ENCODE data around the gene CCDC66. TPM values are rescaled to one million over a fixed set of nuclear protein-coding genes. Genes with fewer than 3 reads are reported as not detected.
A peak's percentile ranks its signal among the peaks of the same experiment; 100 is the strongest.

CCDC66 gene
- total RNA-seq, 5 donors from 2014 or later (not counting 1 experiment from before 2014, with no cell fraction given), result 57.8 to 75.2 (median 72.6) TPM

- no peak overlapping the region for H3K4me3 Mint-ChIP-seq
Measured at GRCh38 chr3:56624725-56625124, 67.8 kb downstream of the CCDC66 start.

GRCh38 chr3:56629047-56629446 lies 72.1 kb downstream of the CCDC66 start:
- DNase-seq (no peak), ATAC-seq (replicated peaks in 1 of 4) (no peak)
- 100% methylated on average over 1 of the region's 2 CpGs for WGBS (ENCODE audit: insufficient coverage)
- Histone ChIP-seq H3K36me3 (ENCODE audit: control insufficient read depth in 2 of 2, extremely low read depth in 1 of 2, insufficient read depth in 1 of 2, low read length in 1 of 2) (peaks cover 6 to 69% of the 10 kb centered on the region in 2 donors), H3K4me3 (ENCODE audit: control insufficient read depth in 1 of 2, extremely low read depth in 1 of 2, low read length in 1 of 2) (no peak overlapping the region), H3K9me3 (no peaks in the 10 kb centered on the region), H3K27ac (ENCODE audit: low read length) (no peak overlapping the region), H3K27me3 (replicated peaks in 1 of 2; ENCODE audit: control insufficient read depth in 2 of 2, extremely low read depth in 1 of 2, insufficient read depth in 2 of 2, low read length in 1 of 2) (no peaks in the 10 kb centered on the region), H3K4me1 (ENCODE audit: control insufficient read depth in 1 of 2, extremely low read depth in 1 of 2, insufficient read depth in 2 of 2, low read length in 2 of 2) (peaks cover 0 to 3% of the 10 kb centered on the region in 2 experiments)
- CTCF ChIA-PET, result no interaction called here
- H3K4me3 Mint-ChIP-seq, result no peak overlapping the region
- H3K27me3 Mint-ChIP-seq, result no peaks in the 10 kb centered on the region
- no peaks in the 10 kb centered on the region for H3K9me3 Mint-ChIP-seq
- POLR2A ChIA-PET, result interaction anchor here (0.5 to 0.7 kb wide), 4 partner anchors 12 to 219 kb away, joined by 3 to 9 read pairs (median 4); no protein-coding TSS in a partner anchor
- peak overlapping the region; percentile 28 to 75 for H3K27ac Mint-ChIP-seq
- H3K36me3 Mint-ChIP-seq, result peaks cover 40% of the 10 kb centered on the region
- H3K4me1 Mint-ChIP-seq, result peaks cover 8 to 15% (median 8%) of the 10 kb centered on the region in 3 donors

More at GRCh38 chr3:56624725-56625124, 67.8 kb downstream of the CCDC66 start:
- H3K36me3 ChIP-seq (ENCODE audit: control insufficient read depth in 2 of 2, extremely low read depth in 1 of 2, insufficient read depth in 1 of 2, low read length in 1 of 2), result peaks cover 6 to 82% of the 10 kb centered on the region in 2 donors
- DNase-seq, result no peak
- ATAC-seq (replicated peaks in 1 of 4), result no peak
- Mint-ChIP-seq H3K27ac (peak overlapping the region in 1 of 2 donors; percentile 50), H3K36me3 (peaks cover 58% of the 10 kb centered on the region), H3K9me3 (no peaks in the 10 kb centered on the region), H3K4me1 (peaks cover 5 to 15% (median 12%) of the 10 kb centered on the region in 3 donors), H3K27me3 (no peaks in the 10 kb centered on the region)
- H3K27me3 ChIP-seq (replicated peaks in 1 of 2; ENCODE audit: control insufficient read depth in 2 of 2, extremely low read depth in 1 of 2, insufficient read depth in 2 of 2, low read length in 1 of 2), result no peaks in the 10 kb centered on the region
- H3K4me1 ChIP-seq (ENCODE audit: control insufficient read depth in 1 of 2, extremely low read depth in 1 of 2, insufficient read depth in 2 of 2, low read length in 2 of 2), result peaks cover 0 to 3% of the 10 kb centered on the region in 2 experiments
- WGBS (ENCODE audit: insufficient coverage), result 100% methylated on average over 1 of the region's 3 CpGs
- H3K4me3 ChIP-seq (ENCODE audit: control insufficient read depth in 1 of 2, extremely low read depth in 1 of 2, low read length in 1 of 2), result no peak overlapping the region
- POLR2A ChIA-PET, result no interaction called here
- no peaks in the 10 kb centered on the region for H3K9me3 ChIP-seq
- no peak overlapping the region for H3K27ac ChIP-seq (ENCODE audit: low read length)
- CTCF ChIA-PET, result interaction anchor here (0.5 to 1.5 kb wide), 5 partner anchors 9 to 376 kb away, joined by 3 to 4 read pairs (median 3); no protein-coding TSS in a partner anchor

GRCh38 chr3:56629451-56629850 lies 72.5 kb downstream of the CCDC66 start:
- no peak for DNase-seq
- Histone ChIP-seq H3K36me3 (ENCODE audit: control insufficient read depth in 2 of 2, extremely low read depth in 1 of 2, insufficient read depth in 1 of 2, low read length in 1 of 2) (peaks cover 6 to 67% of the 10 kb centered on the region in 2 donors), H3K4me3 (ENCODE audit: control insufficient read depth in 1 of 2, extremely low read depth in 1 of 2, low read length in 1 of 2) (no peak overlapping the region), H3K27ac (ENCODE audit: low read length) (no peak overlapping the region), H3K9me3 (no peaks in the 10 kb centered on the region), H3K4me1 (ENCODE audit: control insufficient read depth in 1 of 2, extremely low read depth in 1 of 2, insufficient read depth in 2 of 2, low read length in 2 of 2) (peaks cover 0 to 3% of the 10 kb centered on the region in 2 experiments), H3K27me3 (replicated peaks in 1 of 2; ENCODE audit: control insufficient read depth in 2 of 2, extremely low read depth in 1 of 2, insufficient read depth in 2 of 2, low read length in 1 of 2) (no peaks in the 10 kb centered on the region)
- Mint-ChIP-seq H3K4me1 (peaks cover 8 to 13% (median 8%) of the 10 kb centered on the region in 3 donors), H3K36me3 (peaks cover 36% of the 10 kb centered on the region), H3K4me3 (no peak overlapping the region), H3K27ac (peak overlapping the region; percentile 28 to 75), H3K27me3 (no peaks in the 10 kb centered on the region), H3K9me3 (no peaks in the 10 kb centered on the region)
- ChIA-PET POLR2A (interaction anchor here (0.6 to 0.7 kb wide), 3 partner anchors 12 to 220 kb away, joined by 3 to 9 read pairs (median 5); no protein-coding TSS in a partner anchor), CTCF (no interaction called here)
- no peak for ATAC-seq (replicated peaks in 1 of 4)

GRCh38 chr3:56630966-56631365 lies 74.0 kb downstream of the CCDC66 start:
- H3K36me3 Mint-ChIP-seq, result peaks cover 35% of the 10 kb centered on the region

GRCh38 chr3:56633181-56633580 lies 76.2 kb downstream of the CCDC66 start:
- H3K36me3 Mint-ChIP-seq, result peaks cover 31% of the 10 kb centered on the region
- Histone ChIP-seq H3K4me3 (ENCODE audit: control insufficient read depth in 1 of 2, extremely low read depth in 1 of 2, low read length in 1 of 2) (no peak overlapping the region), H3K4me1 (ENCODE audit: control insufficient read depth in 1 of 2, extremely low read depth in 1 of 2, insufficient read depth in 2 of 2, low read length in 2 of 2) (peaks cover 0 to 3% of the 10 kb centered on the region in 2 experiments), H3K9me3 (no peaks in the 10 kb centered on the region), H3K27me3 (replicated peaks in 1 of 2; ENCODE audit: control insufficient read depth in 2 of 2, extremely low read depth in 1 of 2, insufficient read depth in 2 of 2, low read length in 1 of 2) (no peaks in the 10 kb centered on the region), H3K36me3 (ENCODE audit: control insufficient read depth in 2 of 2, extremely low read depth in 1 of 2, insufficient read depth in 1 of 2, low read length in 1 of 2) (peaks cover 6 to 54% of the 10 kb centered on the region in 2 donors), H3K27ac (ENCODE audit: low read length) (no peak overlapping the region)
- no peaks in the 10 kb centered on the region for H3K9me3 Mint-ChIP-seq
- ChIA-PET CTCF (interaction anchor here in 1 of 2 donors (1.0 to 1.1 kb wide), 2 partner anchors 8 to 35 kb away, joined by 3 read pairs; no protein-coding TSS in a partner anchor), POLR2A (interaction anchor here in 1 of 2 donors (0.5 kb wide), 1 partner anchor 165 kb away, joined by 6 read pairs; no protein-coding TSS in a partner anchor)
- no peaks in the 10 kb centered on the region for H3K27me3 Mint-ChIP-seq
- H3K4me1 Mint-ChIP-seq, result peaks cover 5 to 11% (median 8%) of the 10 kb centered on the region in 3 donors
- peak overlapping the region in 1 of 2 donors; percentile 19 for H3K27ac Mint-ChIP-seq
- no CpG with 5 or more reads among the region's 4 CpGs for WGBS (ENCODE audit: insufficient coverage)
- ATAC-seq (replicated peaks in 1 of 4) (no peak), DNase-seq (no peak)
- H3K4me3 Mint-ChIP-seq, result no peak overlapping the region

More at GRCh38 chr3:56630966-56631365, 74.0 kb downstream of the CCDC66 start:
- Mint-ChIP-seq H3K27ac (peak overlapping the region in 1 of 2 donors; percentile 6), H3K27me3 (no peaks in the 10 kb centered on the region), H3K9me3 (no peaks in the 10 kb centered on the region), H3K4me3 (no peak overlapping the region), H3K4me1 (peaks cover 8 to 11% (median 8%) of the 10 kb centered on the region in 3 donors)
- Histone ChIP-seq H3K27ac (ENCODE audit: low read length) (no peak overlapping the region), H3K9me3 (no peaks in the 10 kb centered on the region), H3K4me1 (ENCODE audit: control insufficient read depth in 1 of 2, extremely low read depth in 1 of 2, insufficient read depth in 2 of 2, low read length in 2 of 2) (peaks cover 0 to 3% of the 10 kb centered on the region in 2 experiments), H3K27me3 (replicated peaks in 1 of 2; ENCODE audit: control insufficient read depth in 2 of 2, extremely low read depth in 1 of 2, insufficient read depth in 2 of 2, low read length in 1 of 2) (no peaks in the 10 kb centered on the region), H3K36me3 (ENCODE audit: control insufficient read depth in 2 of 2, extremely low read depth in 1 of 2, insufficient read depth in 1 of 2, low read length in 1 of 2) (peaks cover 6 to 57% of the 10 kb centered on the region in 2 donors), H3K4me3 (ENCODE audit: control insufficient read depth in 1 of 2, extremely low read depth in 1 of 2, low read length in 1 of 2) (no peak overlapping the region)
- POLR2A ChIA-PET, result no interaction called here
- ATAC-seq (replicated peaks in 1 of 4) (no peak), DNase-seq (no peak)
- CTCF ChIA-PET, result no interaction called here
- WGBS (ENCODE audit: insufficient coverage), result no CpG with 5 or more reads among the region's 1 CpG

GRCh38 chr3:56633602-56634535 lies 76.9 kb downstream of the CCDC66 start:
- H3K27ac ChIP-seq (ENCODE audit: low read length), result no peak overlapping the region
- DNase-seq (no peak), ATAC-seq (replicated peaks in 1 of 4) (no peak)
- Mint-ChIP-seq H3K9me3 (no peaks in the 10 kb centered on the region), H3K27ac (peak overlapping the region in 1 of 2 donors; percentile 17), H3K4me3 (no peak overlapping the region), H3K4me1 (peaks cover 5 to 11% (median 8%) of the 10 kb centered on the region in 3 donors), H3K27me3 (no peaks in the 10 kb centered on the region), H3K36me3 (peaks cover 35% of the 10 kb centered on the region)
- ChIA-PET CTCF (interaction anchor here (1.0 to 1.1 kb wide), 3 partner anchors 9 to 36 kb away, joined by 3 read pairs; no protein-coding TSS in a partner anchor), POLR2A (interaction anchor here in 1 of 2 donors (0.5 kb wide), 1 partner anchor 165 kb away, joined by 6 read pairs; no protein-coding TSS in a partner anchor)
- WGBS (ENCODE audit: insufficient coverage), result no CpG with 5 or more reads among the region's 9 CpGs
- no peak overlapping the region for H3K4me3 ChIP-seq (ENCODE audit: control insufficient read depth in 1 of 2, extremely low read depth in 1 of 2, low read length in 1 of 2)
- peaks cover 0 to under 1% of the 10 kb centered on the region in 2 experiments for H3K4me1 ChIP-seq (ENCODE audit: control insufficient read depth in 1 of 2, extremely low read depth in 1 of 2, insufficient read depth in 2 of 2, low read length in 2 of 2)
- H3K9me3 ChIP-seq, result no peaks in the 10 kb centered on the region
- no peaks in the 10 kb centered on the region for H3K27me3 ChIP-seq (replicated peaks in 1 of 2; ENCODE audit: control insufficient read depth in 2 of 2, extremely low read depth in 1 of 2, insufficient read depth in 2 of 2, low read length in 1 of 2)
- peaks cover 2 to 56% of the 10 kb centered on the region in 2 donors for H3K36me3 ChIP-seq (ENCODE audit: control insufficient read depth in 2 of 2, extremely low read depth in 1 of 2, insufficient read depth in 1 of 2, low read length in 1 of 2)

Measured in T-cell (primary cell).